Astrocyte (in vitro differentiated cells and primary cell): Measurements from ENCODE around the gene ATP1A2.

Experiments used
- CTCF ChIP-seq: IDR thresholded peaks from 2 replicates; pipeline ENCODE4 v1.5.1; 2011; ENCODE audit warnings: low read depth, mild to moderate bottlenecking, inconsistent platforms, low read length, moderate library complexity; ENCODE audit not compliant: insufficient read depth
- EZH2 ChIP-seq: IDR thresholded peaks from 2 replicates; pipeline ENCODE4 v1.6.1; 2012; ENCODE audit warnings: mild to moderate bottlenecking, low read length, inconsistent platforms; ENCODE audit not compliant: insufficient read depth

- TF ChIP-seq CTCF (no peak), EZH2 (no peak)
Observed at GRCh38 chr1:160099716-160100375, 15.7 kb upstream of the ATP1A2 start.
